ENCODE results near the gene PLD6.

DNA sequence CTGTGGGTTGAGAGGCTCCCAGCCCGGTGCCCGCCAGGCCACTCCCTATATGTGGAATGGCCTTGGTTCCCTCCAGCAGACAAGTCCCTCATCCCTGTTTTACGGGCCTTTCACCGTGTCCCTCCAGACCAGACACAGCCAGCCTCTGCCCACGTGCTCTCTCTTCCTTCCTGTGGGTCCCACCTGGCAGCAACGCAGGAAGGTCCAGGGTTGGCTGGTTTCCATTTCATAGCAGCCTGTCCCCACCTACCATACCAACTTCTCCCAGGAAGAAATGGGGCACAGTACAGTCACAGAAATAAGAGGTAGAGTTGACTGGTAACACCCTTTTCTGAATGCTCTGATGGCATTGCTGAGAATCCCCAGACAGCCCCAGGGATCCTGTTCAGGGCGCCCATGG, 34.9 kb downstream of the PLD6 start:
- TF ChIP-seq, protein P1, sequence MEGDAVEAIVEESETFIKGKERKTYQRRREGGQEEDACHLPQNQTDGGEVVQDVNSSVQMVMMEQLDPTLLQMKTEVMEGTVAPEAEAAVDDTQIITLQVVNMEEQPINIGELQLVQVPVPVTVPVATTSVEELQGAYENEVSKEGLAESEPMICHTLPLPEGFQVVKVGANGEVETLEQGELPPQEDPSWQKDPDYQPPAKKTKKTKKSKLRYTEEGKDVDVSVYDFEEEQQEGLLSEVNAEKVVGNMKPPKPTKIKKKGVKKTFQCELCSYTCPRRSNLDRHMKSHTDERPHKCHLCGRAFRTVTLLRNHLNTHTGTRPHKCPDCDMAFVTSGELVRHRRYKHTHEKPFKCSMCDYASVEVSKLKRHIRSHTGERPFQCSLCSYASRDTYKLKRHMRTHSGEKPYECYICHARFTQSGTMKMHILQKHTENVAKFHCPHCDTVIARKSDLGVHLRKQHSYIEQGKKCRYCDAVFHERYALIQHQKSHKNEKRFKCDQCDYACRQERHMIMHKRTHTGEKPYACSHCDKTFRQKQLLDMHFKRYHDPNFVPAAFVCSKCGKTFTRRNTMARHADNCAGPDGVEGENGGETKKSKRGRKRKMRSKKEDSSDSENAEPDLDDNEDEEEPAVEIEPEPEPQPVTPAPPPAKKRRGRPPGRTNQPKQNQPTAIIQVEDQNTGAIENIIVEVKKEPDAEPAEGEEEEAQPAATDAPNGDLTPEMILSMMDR (optimal IDR thresholded peaks at IDR 0.05 in 1 of 3, IDR thresholded peaks at IDR 0.05 in 1 of 3, conservative IDR thresholded peaks at IDR 0.05 in 1 of 3; ENCODE audit: extremely low read depth in 1 of 3, insufficient read depth in 2 of 3, low read length in 3 of 3), result no peak
- no peak for TF ChIP-seq EZH2 (IDR thresholded peaks at IDR 0.05; ENCODE audit: low read length)
